WTC11 (cell line): ENCODE measurements around the gene FLRT1. TPM values are rescaled to one million over a fixed set of nuclear protein-coding genes. Genes with fewer than 3 reads are reported as not detected.

ENCODE experiments used
- ATAC-seq: fragments of 200-7000 bp; cut with Tn5 transposase; 2 replicates; pipeline ENCODE4 v1.10.0; 2021; ENCODE audit warnings: mild to moderate bottlenecking, moderate library complexity
- CTCF ChIA-PET: fragments of 300-600 bp; sonication (Branson Sonifier 250); formaldehyde crosslinking; loops from one replicate; lab custom pipeline; 2021; ENCODE audit warnings: antibody characterized with exemption; lab: Charles Lee
- POLR2A ChIA-PET: fragments of 350-600 bp; sonication (Branson Sonifier 250); formaldehyde crosslinking; loops from one replicate; lab custom pipeline; 2021; ENCODE audit warnings: antibody characterized with exemption; lab: Charles Lee
- DNase-seq: peaks from one replicate; pipeline ENCODE4 v3.0.0; 2021; ENCODE audit warnings: low spot score
- H3K27ac Mint-ChIP-seq: 2 replicates; pipeline ENCODE4 v1.8.0; 2021; ENCODE audit warnings: mixed read lengths
- H3K27me3 Mint-ChIP-seq: 2 replicates; pipeline ENCODE4 v1.8.0; 2021; ENCODE audit warnings: low read depth, mild to moderate bottlenecking, moderate library complexity, mixed read lengths
- H3K36me3 Mint-ChIP-seq: 2 replicates; pipeline ENCODE4 v1.8.0; 2021; ENCODE audit warnings: mixed read lengths
- H3K4me1 Mint-ChIP-seq: 2 replicates; pipeline ENCODE4 v1.8.0; 2022; ENCODE audit warnings: mixed read lengths
- H3K4me3 Mint-ChIP-seq: 2 replicates; pipeline ENCODE4 v1.8.0; 2021; ENCODE audit warnings: mild to moderate bottlenecking, moderate library complexity, mixed read lengths
- H3K9me3 Mint-ChIP-seq: 2 replicates; pipeline ENCODE4 v1.8.0; 2021; ENCODE audit warnings: mixed read lengths
- ARID4B ChIP-seq: sonication (generic); formaldehyde crosslinking; IDR thresholded peaks from 2 replicates; pipeline ENCODE4 v1.8.0; 2023; ENCODE audit warnings: missing genetic modification reagents, mild to moderate bottlenecking, borderline replicate concordance
- CDX4 ChIP-seq: fragments of 250-450 bp; sonication (Bioruptor Pico); IDR thresholded peaks from 2 replicates; pipeline ENCODE4 v1.9.0; 2021; ENCODE audit warnings: moderate library complexity, mild to moderate bottlenecking, inconsistent platforms, borderline replicate concordance
- CTCF ChIP-seq: fragments of 200-600 bp; IDR thresholded peaks from 2 replicates; pipeline ENCODE4 v1.8.0; 2022; ENCODE audit warnings: antibody characterized with exemption
- FOXJ3 ChIP-seq: sonication (generic); formaldehyde crosslinking; IDR thresholded peaks from 2 replicates; pipeline ENCODE4 v1.9.0; 2021; ENCODE audit warnings: missing genetic modification reagents, mild to moderate bottlenecking, borderline replicate concordance
- FOXK1 ChIP-seq: sonication (generic); formaldehyde crosslinking; IDR thresholded peaks from 2 replicates; pipeline ENCODE4 v1.8.0; 2022; ENCODE audit warnings: mild to moderate bottlenecking, moderate library complexity, missing genetic modification reagents
- FOXP1 ChIP-seq: sonication (generic); formaldehyde crosslinking; IDR thresholded peaks from 2 replicates; pipeline ENCODE4 v1.8.0; 2022; ENCODE audit warnings: missing genetic modification reagents, mild to moderate bottlenecking, moderate library complexity, borderline replicate concordance
- FOXP4 ChIP-seq: sonication (generic); formaldehyde crosslinking; IDR thresholded peaks from 2 replicates; pipeline ENCODE4 v1.8.0; 2022; ENCODE audit warnings: mild to moderate bottlenecking, missing genetic modification reagents
- MLX ChIP-seq: sonication (generic); formaldehyde crosslinking; IDR thresholded peaks from 2 replicates; pipeline ENCODE4 v1.8.1; 2023; ENCODE audit warnings: mild to moderate bottlenecking, missing genetic modification reagents, moderate library complexity
- NR1H2 ChIP-seq: sonication (generic); formaldehyde crosslinking; IDR thresholded peaks from 2 replicates; pipeline ENCODE4 v1.9.0; 2021; ENCODE audit warnings: mild to moderate bottlenecking, moderate library complexity, missing genetic modification reagents
- PREB ChIP-seq: sonication (generic); formaldehyde crosslinking; IDR thresholded peaks from 2 replicates; pipeline ENCODE4 v1.8.1; 2022; ENCODE audit warnings: mild to moderate bottlenecking, missing genetic modification reagents, moderate library complexity, borderline replicate concordance
- ZMAT4 ChIP-seq: fragments of 250-450 bp; sonication (Bioruptor Pico); IDR thresholded peaks from 2 replicates; pipeline ENCODE4 v1.9.0; 2021; ENCODE audit warnings: mild to moderate bottlenecking
- ZNF219 ChIP-seq: sonication (generic); formaldehyde crosslinking; IDR thresholded peaks from 2 replicates; pipeline ENCODE4 v1.8.0; 2023; ENCODE audit warnings: missing genetic modification reagents, mild to moderate bottlenecking, borderline replicate concordance
- ZNF317 ChIP-seq: sonication (generic); formaldehyde crosslinking; IDR thresholded peaks from 2 replicates; pipeline ENCODE4 v1.8.1; 2023; ENCODE audit warnings: low read depth, mild to moderate bottlenecking, moderate library complexity, missing genetic modification reagents, borderline replicate concordance
- ZNF671 ChIP-seq: fragments of 250-450 bp; sonication (Bioruptor Pico); IDR thresholded peaks from 2 replicates; pipeline ENCODE4 v1.8.0; 2021; ENCODE audit warnings: mild to moderate bottlenecking
- total RNA-seq: library from RNA; stranded (reverse); gene quantifications from 3 replicates; pipeline ENCODE4 v1.2.3, GENCODE V29; 2021

FLRT1 gene
- total RNA-seq, 1 experiment from 2014 or later, result 0.20 TPM

- no peak for TF ChIP-seq FOXP4 (CRISPR knock-in tag)
These were observed 41.9 kb downstream of the FLRT1 start (continued) for GRCh38 chr11:64077607-64078006.

GRCh38 chr11:64078284-64078683 is 42.6 kb downstream of the FLRT1 start:
- ChIA-PET CTCF (interaction anchor here (0.6 to 1.5 kb wide), 2 partner anchors 10 to 252 kb away, joined by 3 to 4 read pairs; no protein-coding TSS in a partner anchor), POLR2A (no interaction called here)
- Mint-ChIP-seq H3K36me3 (no peaks in the 10 kb centered on the region), H3K27me3 (peaks cover 96% of the 10 kb centered on the region), H3K4me3 (no peak overlapping the region), H3K9me3 (no peaks in the 10 kb centered on the region), H3K4me1 (no peaks in the 10 kb centered on the region), H3K27ac (no peak overlapping the region)
- ATAC-seq, result no peak
- no peak for DNase-seq
- TF ChIP-seq ZNF219 (CRISPR knock-in tag) (no peak), PREB (CRISPR knock-in tag) (no peak), ZNF317 (CRISPR knock-in tag) (no peak), FOXJ3 (CRISPR knock-in tag) (no peak), NR1H2 (CRISPR knock-in tag) (no peak), CTCF (no peak), ZNF671 (no peak), CDX4 (no peak), FOXK1 (CRISPR knock-in tag) (no peak), MLX (no peak), ARID4B (no peak), FOXP1 (CRISPR knock-in tag) (no peak), ZMAT4 (CRISPR knock-in tag) (no peak)
